ENCODE measurements around the gene PLB1. TPM values are rescaled to one million over a fixed set of nuclear protein-coding genes. Genes with fewer than 3 reads are reported as not detected.

Gene PLB1
- total and polyA plus RNA-seq, 3 experiments from 2014 or later = 0.16 to 0.39 (median 0.35) TPM

- DNase-seq = no peak
- Histone ChIP-seq H3K27me3 (ENCODE audit: insufficient read depth, low read length, poor library complexity, severe bottlenecking) (no peaks in the 10 kb centered on the region), H3K27ac (ENCODE audit: low read depth, low read length) (no peak overlapping the region), H3K4me1 (ENCODE audit: insufficient read depth, low read length) (no peaks in the 10 kb centered on the region), H3K36me3 (ENCODE audit: insufficient read depth, low read length) (no peaks in the 10 kb centered on the region), H3K4me3 (ENCODE audit: low read length) (no peak overlapping the region), H3K9me3 (ENCODE audit: low read length) (no peaks in the 10 kb centered on the region)
- no peak overlapping the region for H3K4me3 Mint-ChIP-seq
- peaks cover 2 to 10% of the 10 kb centered on the region in 2 donors for H3K27me3 Mint-ChIP-seq
- ChIA-PET CTCF (no interaction called here), POLR2A (no interaction called here)
- H3K36me3 Mint-ChIP-seq = no peaks in the 10 kb centered on the region
- no peaks in the 10 kb centered on the region for H3K4me1 Mint-ChIP-seq
- no peak overlapping the region for H3K27ac Mint-ChIP-seq
- H3K9me3 Mint-ChIP-seq = no peaks in the 10 kb centered on the region
Measured at GRCh38 chr2:28486526-28486925, 9.3 kb upstream of the PLB1 start.

- ChIA-PET POLR2A (no interaction called here), CTCF (no interaction called here)
- no peaks in the 10 kb centered on the region for H3K36me3 ChIP-seq (ENCODE audit: insufficient read depth, low read length)
- Mint-ChIP-seq H3K27me3 (peaks cover 2 to 10% of the 10 kb centered on the region in 2 donors), H3K4me1 (no peaks in the 10 kb centered on the region), H3K4me3 (no peak overlapping the region), H3K9me3 (no peaks in the 10 kb centered on the region), H3K27ac (no peak overlapping the region), H3K36me3 (no peaks in the 10 kb centered on the region)
- no peaks in the 10 kb centered on the region for H3K27me3 ChIP-seq (ENCODE audit: insufficient read depth, low read length, poor library complexity, severe bottlenecking)
- no peaks in the 10 kb centered on the region for H3K9me3 ChIP-seq (ENCODE audit: low read length)
- no peak overlapping the region for H3K27ac ChIP-seq (ENCODE audit: low read depth, low read length)
- H3K4me3 ChIP-seq (ENCODE audit: low read length) = no peak overlapping the region
- no peak for DNase-seq
- H3K4me1 ChIP-seq (ENCODE audit: insufficient read depth, low read length) = no peaks in the 10 kb centered on the region
Measured at GRCh38 chr2:28487258-28487657, 8.6 kb upstream of the PLB1 start.

- DNase-seq = no peak
Measured at GRCh38 chr2:28488083-28488830, 7.6 kb upstream of the PLB1 start.

GRCh38 chr2:28488858-28489575 is 6.8 kb upstream of the PLB1 start:
- Mint-ChIP-seq H3K27ac (no peak overlapping the region), H3K27me3 (peaks cover 0 to 2% of the 10 kb centered on the region in 2 donors), H3K4me1 (no peaks in the 10 kb centered on the region), H3K9me3 (no peaks in the 10 kb centered on the region), H3K36me3 (no peaks in the 10 kb centered on the region), H3K4me3 (no peak overlapping the region)
- ChIA-PET POLR2A (no interaction called here), CTCF (no interaction called here)
- DNase-seq = no peak
- Histone ChIP-seq H3K36me3 (ENCODE audit: insufficient read depth, low read length) (no peaks in the 10 kb centered on the region), H3K27ac (ENCODE audit: low read depth, low read length) (no peak overlapping the region), H3K4me3 (ENCODE audit: low read length) (no peak overlapping the region), H3K4me1 (ENCODE audit: insufficient read depth, low read length) (no peaks in the 10 kb centered on the region), H3K27me3 (ENCODE audit: insufficient read depth, low read length, poor library complexity, severe bottlenecking) (no peaks in the 10 kb centered on the region), H3K9me3 (ENCODE audit: low read length) (no peaks in the 10 kb centered on the region)

More at GRCh38 chr2:28488083-28488830, 7.6 kb upstream of the PLB1 start:
- Histone ChIP-seq H3K36me3 (ENCODE audit: insufficient read depth, low read length) (no peaks in the 10 kb centered on the region), H3K27me3 (ENCODE audit: insufficient read depth, low read length, poor library complexity, severe bottlenecking) (no peaks in the 10 kb centered on the region), H3K4me3 (ENCODE audit: low read length) (no peak overlapping the region), H3K4me1 (ENCODE audit: insufficient read depth, low read length) (no peaks in the 10 kb centered on the region), H3K9me3 (ENCODE audit: low read length) (no peaks in the 10 kb centered on the region), H3K27ac (ENCODE audit: low read depth, low read length) (no peak overlapping the region)
- Mint-ChIP-seq H3K9me3 (no peaks in the 10 kb centered on the region), H3K4me1 (no peaks in the 10 kb centered on the region), H3K36me3 (no peaks in the 10 kb centered on the region), H3K27me3 (peaks cover 2 to 3% of the 10 kb centered on the region in 2 donors), H3K27ac (peak overlapping the region in 1 of 8 donors; percentile 72), H3K4me3 (no peak overlapping the region)
- ChIA-PET POLR2A (no interaction called here), CTCF (no interaction called here)

- Histone ChIP-seq H3K36me3 (ENCODE audit: insufficient read depth, low read length) (no peaks in the 10 kb centered on the region), H3K27me3 (ENCODE audit: insufficient read depth, low read length, poor library complexity, severe bottlenecking) (no peaks in the 10 kb centered on the region), H3K4me1 (ENCODE audit: insufficient read depth, low read length) (no peaks in the 10 kb centered on the region), H3K9me3 (ENCODE audit: low read length) (no peaks in the 10 kb centered on the region), H3K4me3 (ENCODE audit: low read length) (no peak overlapping the region), H3K27ac (ENCODE audit: low read depth, low read length) (no peak overlapping the region)
- Mint-ChIP-seq H3K36me3 (no peaks in the 10 kb centered on the region), H3K4me3 (no peak overlapping the region), H3K27ac (peak overlapping the region in 1 of 8 donors; percentile 28), H3K4me1 (no peaks in the 10 kb centered on the region), H3K27me3 (peaks cover 0 to 2% of the 10 kb centered on the region in 2 donors), H3K9me3 (no peaks in the 10 kb centered on the region)
- POLR2A ChIA-PET = no interaction called here
- CTCF ChIA-PET = no interaction called here
- DNase-seq = no peak
Measured at GRCh38 chr2:28490558-28490957, 5.3 kb upstream of the PLB1 start.

- Mint-ChIP-seq H3K36me3 (peaks cover 0 to 3% (median 0%) of the 10 kb centered on the region in 3 donors), H3K4me1 (no peaks in the 10 kb centered on the region), H3K4me3 (no peak overlapping the region), H3K27ac (peak overlapping the region in 1 of 8 donors; percentile 19), H3K9me3 (no peaks in the 10 kb centered on the region), H3K27me3 (peaks cover 0 to 2% of the 10 kb centered on the region in 2 donors)
- no peak overlapping the region for H3K27ac ChIP-seq (ENCODE audit: low read depth, low read length)
- no peaks in the 10 kb centered on the region for H3K4me1 ChIP-seq (ENCODE audit: insufficient read depth, low read length)
- DNase-seq = no peak
- ChIA-PET CTCF (interaction anchor here (1.1 kb wide), 1 partner anchor 810 kb away, joined by 3 read pairs; no protein-coding TSS in a partner anchor), POLR2A (no interaction called here)
- no peak overlapping the region for H3K4me3 ChIP-seq (ENCODE audit: low read length)
- H3K27me3 ChIP-seq (ENCODE audit: insufficient read depth, low read length, poor library complexity, severe bottlenecking) = no peaks in the 10 kb centered on the region
- H3K9me3 ChIP-seq (ENCODE audit: low read length) = no peaks in the 10 kb centered on the region
- no peaks in the 10 kb centered on the region for H3K36me3 ChIP-seq (ENCODE audit: insufficient read depth, low read length)
Measured at GRCh38 chr2:28492282-28492681, 3.6 kb upstream of the PLB1 start.

GRCh38 chr2:28493636-28494035 is 2.2 kb upstream of the PLB1 start:
- H3K9me3 Mint-ChIP-seq = no peaks in the 10 kb centered on the region
- no peak overlapping the region for H3K4me3 Mint-ChIP-seq
- Histone ChIP-seq H3K4me1 (ENCODE audit: insufficient read depth, low read length) (no peaks in the 10 kb centered on the region), H3K4me3 (ENCODE audit: low read length) (no peak overlapping the region), H3K36me3 (ENCODE audit: insufficient read depth, low read length) (no peaks in the 10 kb centered on the region), H3K27me3 (ENCODE audit: insufficient read depth, low read length, poor library complexity, severe bottlenecking) (no peaks in the 10 kb centered on the region), H3K9me3 (ENCODE audit: low read length) (no peaks in the 10 kb centered on the region), H3K27ac (ENCODE audit: low read depth, low read length) (no peak overlapping the region)
- no peaks in the 10 kb centered on the region for H3K4me1 Mint-ChIP-seq
- DNase-seq = no peak
- no peak overlapping the region for H3K27ac Mint-ChIP-seq
- POLR2A ChIA-PET = no interaction called here
- peaks cover 0 to 4% (median 0%) of the 10 kb centered on the region in 3 donors for H3K36me3 Mint-ChIP-seq
- CTCF ChIA-PET = interaction anchor here (0.7 kb wide), 1 partner anchor 22 kb away, joined by 3 read pairs; no protein-coding TSS in a partner anchor
- peaks cover 0 to 2% of the 10 kb centered on the region in 2 donors for H3K27me3 Mint-ChIP-seq

- no peak overlapping the region for H3K4me3 ChIP-seq (ENCODE audit: low read length)
- Mint-ChIP-seq H3K4me1 (no peaks in the 10 kb centered on the region), H3K27me3 (peaks cover 0 to 5% of the 10 kb centered on the region in 2 donors), H3K27ac (no peak overlapping the region), H3K9me3 (no peaks in the 10 kb centered on the region), H3K36me3 (peaks cover 0 to 4% (median 2%) of the 10 kb centered on the region in 3 donors), H3K4me3 (no peak overlapping the region)
- CTCF ChIA-PET = no interaction called here
- no peaks in the 10 kb centered on the region for H3K27me3 ChIP-seq (ENCODE audit: insufficient read depth, low read length, poor library complexity, severe bottlenecking)
- no peak overlapping the region for H3K27ac ChIP-seq (ENCODE audit: low read depth, low read length)
- no peaks in the 10 kb centered on the region for H3K36me3 ChIP-seq (ENCODE audit: insufficient read depth, low read length)
- POLR2A ChIA-PET = no interaction called here
- no peak for DNase-seq
- no peaks in the 10 kb centered on the region for H3K4me1 ChIP-seq (ENCODE audit: insufficient read depth, low read length)
- no peaks in the 10 kb centered on the region for H3K9me3 ChIP-seq (ENCODE audit: low read length)
Measured at GRCh38 chr2:28496781-28497180, 921 bp downstream of the PLB1 start.
